Measurements from ENCODE around the gene BPHL.
A peak's percentile ranks its signal among the peaks of the same experiment; 100 is the strongest.
"Not testable (repeated sequence)": the region's sequence is repeated elsewhere in the genome, so short reads cannot be mapped to it uniquely, and the experiment has no call there.

Gene BPHL

GRCh38 chr6:3124667-3125066 lies 6.2 kb downstream of the BPHL start:
- no peak for DNase-seq

GRCh38 chr6:3125815-3126214 lies 7.3 kb downstream of the BPHL start:
- no peak for DNase-seq

GRCh38 chr6:3128356-3129108 lies 10.0 kb downstream of the BPHL start:
- DNase-seq, result no peak

GRCh38 chr6:3131695-3132094 lies 13.2 kb downstream of the BPHL start:
- no peak for DNase-seq

GRCh38 chr6:3133515-3133914 lies 15.0 kb downstream of the BPHL start:
- DNase-seq, result no peak

GRCh38 chr6:3135668-3136291 lies 17.3 kb downstream of the BPHL start:
- no peak for DNase-seq

- no peak for DNase-seq
These were observed 17.9 kb downstream of the BPHL start for GRCh38 chr6:3136292-3137011.

GRCh38 chr6:3137057-3137777 lies 18.7 kb downstream of the BPHL start:
- DNase-seq, result no peak

GRCh38 chr6:3137873-3138272 lies 19.4 kb downstream of the BPHL start:
- DNase-seq, result not testable (repeated sequence)

- no peak for DNase-seq
These were observed 19.8 kb downstream of the BPHL start for GRCh38 chr6:3138341-3138740.

GRCh38 chr6:3139090-3139903 lies 20.8 kb downstream of the BPHL start:
- DNase-seq, result no peak

- no peak for DNase-seq
These were observed 21.7 kb downstream of the BPHL start for GRCh38 chr6:3140201-3140600.

GRCh38 chr6:3142536-3142935 lies 24.0 kb downstream of the BPHL start:
- DNase-seq, result no peak

- DNase-seq, result no peak
These were observed 24.6 kb downstream of the BPHL start for GRCh38 chr6:3143158-3143557.

- DNase-seq, result no peak
These were observed 26.1 kb downstream of the BPHL start for GRCh38 chr6:3144571-3144970.

- no peak for DNase-seq
These were observed 29.6 kb downstream of the BPHL start for GRCh38 chr6:3147914-3148757.

- no peak for DNase-seq
These were observed 33.2 kb downstream of the BPHL start for GRCh38 chr6:3151691-3152090.

GRCh38 chr6:3152689-3153088 lies 34.2 kb downstream of the BPHL start:
- DNase-seq, result no peak

- DNase-seq, result not testable (repeated sequence)
These were observed 36.9 kb downstream of the BPHL start for GRCh38 chr6:3155416-3155815.

GRCh38 chr6:3156184-3157130 lies 37.9 kb downstream of the BPHL start:
- DNase-seq, result peak in 1 of 4 experiments; percentile 7

Data from activated CD4-positive, CD25-positive, alpha-beta regulatory T cell (primary cell).